ENCODE data around the gene LIF. TPM values are rescaled to one million over a fixed set of nuclear protein-coding genes. Genes with fewer than 3 reads are reported as not detected.

LIF gene
- total and polyA plus RNA-seq, 2 donors (not counting 3 experiments of a cell fraction or from before 2014, with no cell fraction given): 0.12 to 0.27 TPM

- DNase-seq (ENCODE audit: low read depth, low spot score) (no peak), FAIRE-seq (no peak)
- no peaks in the 10 kb centered on the region for H3K79me2 ChIP-seq (ENCODE audit: control insufficient read depth, insufficient read depth, low read length)
- H3K36me3 ChIP-seq (ENCODE audit: control insufficient read depth in 2 of 2, extremely low read depth in 1 of 2, insufficient read depth in 2 of 2, low read length in 2 of 2): peaks cover 0 to 30% of the 10 kb centered on the region in 2 experiments
- H3K4me3 ChIP-seq (replicated peaks in 1 of 3; ENCODE audit: insufficient read depth in 1 of 3, low read depth in 1 of 3, low read length in 3 of 3): no peak overlapping the region
- POLR2A ChIA-PET: no interaction called here
- peaks cover 17% of the 10 kb centered on the region for H3K4me1 ChIP-seq (ENCODE audit: control insufficient read depth, extremely low read depth, insufficient read depth, low read length)
- H4K20me1 ChIP-seq (replicated peaks; ENCODE audit: control insufficient read depth, extremely low read depth, insufficient read depth, low read length): no peaks in the 10 kb centered on the region
- no TSS peak for BruUV-seq (replicated peaks)
- H3K27ac ChIP-seq (ENCODE audit: insufficient read depth, low read depth, low read length): no peak overlapping the region
- H3K9me1 ChIP-seq (replicated peaks; ENCODE audit: control insufficient read depth, extremely low read depth, insufficient read depth, low read length): no peaks in the 10 kb centered on the region
- H3K9me3 ChIP-seq (replicated peaks; ENCODE audit: control insufficient read depth, insufficient read depth, low read length): no peaks in the 10 kb centered on the region
- no peak overlapping the region for H3K9ac ChIP-seq (replicated peaks; ENCODE audit: extremely low read depth, insufficient read depth, low read length)
- dilution Hi-C loops (cut with MboI; ENCODE audit: extremely low pct_ligation_motif_present, low sequenced_read_pairs) (no loop called here), intact Hi-C loops (cut with micrococcal nuclease) (no loop called here)
- H3K27me3 ChIP-seq (ENCODE audit: control insufficient read depth in 2 of 2, insufficient read depth in 2 of 2, low read length in 2 of 2): no peaks in the 10 kb centered on the region
- CTCF ChIA-PET: no interaction called here
- H2AFZ ChIP-seq (ENCODE audit: low read depth, low read length): no peak overlapping the region
- no peak for TF ChIP-seq POLR2A (IDR thresholded peaks at IDR 0.05; ENCODE audit: low read depth, low read length)
- no peak for TF ChIP-seq EZH2 (IDR thresholded peaks at IDR 0.05; ENCODE audit: borderline replicate concordance, low read depth, low read length, severe bottlenecking)
- TF ChIP-seq FOS (IDR thresholded peaks at IDR 0.05; ENCODE audit: borderline replicate concordance, insufficient read depth, low read length): no peak
- H3K4me2 ChIP-seq (ENCODE audit: insufficient read depth, low read length): no peak overlapping the region
These were observed 48.3 kb upstream of the LIF start for GRCh38 chr22:30294830-30295229.

GRCh38 chr22:30294066-30294465, 47.5 kb upstream of the LIF start:
- DNase-seq (ENCODE audit: low read depth, low spot score) (no peak), FAIRE-seq (no peak)
- peaks cover 18% of the 10 kb centered on the region for H3K4me1 ChIP-seq (ENCODE audit: control insufficient read depth, extremely low read depth, insufficient read depth, low read length)
- H3K79me2 ChIP-seq (ENCODE audit: control insufficient read depth, insufficient read depth, low read length): no peaks in the 10 kb centered on the region
- H3K4me2 ChIP-seq (ENCODE audit: insufficient read depth, low read length): no peak overlapping the region
- H2AFZ ChIP-seq (ENCODE audit: low read depth, low read length): no peak overlapping the region
- peaks cover 0 to 29% of the 10 kb centered on the region in 2 experiments for H3K36me3 ChIP-seq (ENCODE audit: control insufficient read depth in 2 of 2, extremely low read depth in 1 of 2, insufficient read depth in 2 of 2, low read length in 2 of 2)
- no peak overlapping the region for H3K9ac ChIP-seq (replicated peaks; ENCODE audit: extremely low read depth, insufficient read depth, low read length)
- dilution Hi-C loops (cut with MboI; ENCODE audit: extremely low pct_ligation_motif_present, low sequenced_read_pairs) (no loop called here), intact Hi-C loops (cut with micrococcal nuclease) (no loop called here)
- no peak for TF ChIP-seq POLR2A (IDR thresholded peaks at IDR 0.05; ENCODE audit: low read depth, low read length)
- TF ChIP-seq, protein P1, sequence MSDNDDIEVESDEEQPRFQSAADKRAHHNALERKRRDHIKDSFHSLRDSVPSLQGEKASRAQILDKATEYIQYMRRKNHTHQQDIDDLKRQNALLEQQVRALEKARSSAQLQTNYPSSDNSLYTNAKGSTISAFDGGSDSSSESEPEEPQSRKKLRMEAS (IDR thresholded peaks at IDR 0.05; ENCODE audit: insufficient read depth, insufficient read length): no peak
- TF ChIP-seq, protein P2, sequence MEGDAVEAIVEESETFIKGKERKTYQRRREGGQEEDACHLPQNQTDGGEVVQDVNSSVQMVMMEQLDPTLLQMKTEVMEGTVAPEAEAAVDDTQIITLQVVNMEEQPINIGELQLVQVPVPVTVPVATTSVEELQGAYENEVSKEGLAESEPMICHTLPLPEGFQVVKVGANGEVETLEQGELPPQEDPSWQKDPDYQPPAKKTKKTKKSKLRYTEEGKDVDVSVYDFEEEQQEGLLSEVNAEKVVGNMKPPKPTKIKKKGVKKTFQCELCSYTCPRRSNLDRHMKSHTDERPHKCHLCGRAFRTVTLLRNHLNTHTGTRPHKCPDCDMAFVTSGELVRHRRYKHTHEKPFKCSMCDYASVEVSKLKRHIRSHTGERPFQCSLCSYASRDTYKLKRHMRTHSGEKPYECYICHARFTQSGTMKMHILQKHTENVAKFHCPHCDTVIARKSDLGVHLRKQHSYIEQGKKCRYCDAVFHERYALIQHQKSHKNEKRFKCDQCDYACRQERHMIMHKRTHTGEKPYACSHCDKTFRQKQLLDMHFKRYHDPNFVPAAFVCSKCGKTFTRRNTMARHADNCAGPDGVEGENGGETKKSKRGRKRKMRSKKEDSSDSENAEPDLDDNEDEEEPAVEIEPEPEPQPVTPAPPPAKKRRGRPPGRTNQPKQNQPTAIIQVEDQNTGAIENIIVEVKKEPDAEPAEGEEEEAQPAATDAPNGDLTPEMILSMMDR (IDR thresholded peaks at IDR 0.05; ENCODE audit: extremely low read depth in 1 of 2, insufficient read depth in 1 of 2, low read depth in 1 of 2, low read length in 2 of 2): no peak
- TF ChIP-seq POLR2AphosphoS5 (IDR thresholded peaks at IDR 0.05; ENCODE audit: insufficient read depth, low read depth, low read length): no peak
- TF ChIP-seq MYC (IDR thresholded peaks at IDR 0.05; ENCODE audit: low read depth, low read length): no peak
- TF ChIP-seq FOS (IDR thresholded peaks at IDR 0.05; ENCODE audit: borderline replicate concordance, insufficient read depth, low read length): no peak
- no peak for TF ChIP-seq GATA2 (IDR thresholded peaks at IDR 0.05; ENCODE audit: insufficient read depth, insufficient read length, low read depth, low read length)
- no peak for TF ChIP-seq JUN (IDR thresholded peaks at IDR 0.05; ENCODE audit: borderline replicate concordance, insufficient read depth, insufficient read length, low read depth)
- no peak for TF ChIP-seq EZH2 (IDR thresholded peaks at IDR 0.05; ENCODE audit: borderline replicate concordance, low read depth, low read length, severe bottlenecking)
- H3K27ac ChIP-seq (ENCODE audit: insufficient read depth, low read depth, low read length): no peak overlapping the region
- POLR2A ChIA-PET: interaction anchor here (0.6 kb wide), 1 partner anchor 341 kb away, joined by 3 read pairs; no protein-coding TSS in a partner anchor
- H4K20me1 ChIP-seq (replicated peaks; ENCODE audit: control insufficient read depth, extremely low read depth, insufficient read depth, low read length): no peaks in the 10 kb centered on the region
- BruUV-seq (replicated peaks): no TSS peak
- H3K9me1 ChIP-seq (replicated peaks; ENCODE audit: control insufficient read depth, extremely low read depth, insufficient read depth, low read length): no peaks in the 10 kb centered on the region
- CTCF ChIA-PET: interaction anchor here (0.7 kb wide), 1 partner anchor 33 kb away, joined by 3 read pairs; the partner anchor contains the start of gene TBC1D10A
- H3K27me3 ChIP-seq (ENCODE audit: control insufficient read depth in 2 of 2, insufficient read depth in 2 of 2, low read length in 2 of 2): no peaks in the 10 kb centered on the region
- no peak overlapping the region for H3K4me3 ChIP-seq (replicated peaks in 1 of 3; ENCODE audit: insufficient read depth in 1 of 3, low read depth in 1 of 3, low read length in 3 of 3)
- H3K9me3 ChIP-seq (replicated peaks; ENCODE audit: control insufficient read depth, insufficient read depth, low read length): no peaks in the 10 kb centered on the region
